HFF-Myc (cell line): ENCODE results near the gene KCNQ4.
A peak's percentile ranks its signal among the peaks of the same experiment; 100 is the strongest.

Experiments
- DNase-seq: peaks from one replicate; pipeline ENCODE4 v3.0.0-alpha.2; 2011; ENCODE audit warnings: low read depth; ENCODE audit errors: extremely low read depth
- H3K4me3 ChIP-seq: replicated peaks from 2 replicates; pipeline ENCODE4 v1.5.1; 2011; ENCODE audit warnings: low read depth, mild to moderate bottlenecking, control low read depth, low read length
- CTCF ChIP-seq: IDR thresholded peaks from 2 replicates; pipeline ENCODE4 v1.5.1; 2012; ENCODE audit warnings: mild to moderate bottlenecking, low read depth, low read length, control low read depth; ENCODE audit errors: missing control alignments

The KCNQ4 gene

GRCh38 chr1:40853113-40853884 lies 69.7 kb downstream of the KCNQ4 start:
- DNase-seq = no peak
- H3K4me3 ChIP-seq = no peak overlapping the region
- TF ChIP-seq CTCF = no peak

DNA sequence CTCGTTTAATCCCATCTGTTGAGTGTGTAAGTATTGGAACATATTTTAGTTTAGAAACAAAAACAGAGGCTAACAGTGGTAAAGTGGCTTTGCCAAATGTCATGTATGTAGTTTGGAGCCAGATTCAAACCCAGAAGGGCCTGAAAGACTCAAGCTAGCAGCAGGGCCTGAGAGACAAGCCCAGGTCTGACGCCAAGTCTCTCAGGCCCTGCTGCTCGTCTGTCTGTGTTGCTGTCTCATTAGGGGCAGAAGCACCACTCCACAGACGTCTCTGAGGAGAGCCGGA lies 70.2 kb downstream of the KCNQ4 start:
- TF ChIP-seq CTCF = no peak
- H3K4me3 ChIP-seq = no peak overlapping the region
- no peak for DNase-seq

DNA sequence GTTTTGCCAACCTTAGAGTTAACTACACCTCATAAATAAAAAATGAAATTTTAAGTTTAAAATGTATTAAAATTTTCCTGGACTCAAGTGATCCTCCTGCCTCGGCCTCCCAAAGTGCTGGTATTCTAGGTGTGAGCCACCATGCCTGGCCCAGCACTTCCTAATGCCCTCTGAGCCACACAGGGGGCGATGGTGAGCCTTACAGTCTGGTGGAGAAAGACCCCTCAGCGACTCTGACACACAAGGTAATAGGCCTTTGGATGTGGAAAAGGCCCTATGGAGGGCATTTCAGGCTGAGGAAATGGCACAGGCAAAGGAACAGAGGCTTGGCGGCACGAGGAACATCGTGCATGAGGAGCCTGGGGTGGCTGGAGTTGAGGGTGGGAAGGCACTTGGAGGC lies 71.9 kb downstream of the KCNQ4 start:
- H3K4me3 ChIP-seq = no peak overlapping the region
- DNase-seq = no peak
- TF ChIP-seq CTCF = peak; percentile 44

DNA sequence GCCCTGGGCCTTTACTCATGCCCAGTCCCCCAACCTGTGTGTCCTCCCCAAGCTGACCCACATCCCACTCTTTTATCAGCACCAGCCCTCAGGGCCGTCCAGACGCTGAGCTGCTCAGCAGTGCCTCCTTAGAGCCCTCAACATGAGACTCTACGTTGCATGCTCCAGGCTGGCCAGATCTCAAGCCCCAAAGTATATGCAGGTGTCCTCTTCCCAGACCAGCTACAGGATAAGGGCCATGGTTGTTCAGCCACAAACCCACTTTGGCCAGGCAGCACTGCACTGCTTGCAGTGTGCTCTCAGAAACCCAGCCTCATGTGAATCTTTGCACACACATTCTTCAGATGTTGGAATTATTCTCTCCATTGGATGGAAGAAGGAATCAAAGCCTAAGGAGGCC lies 72.5 kb downstream of the KCNQ4 start:
- no peak for TF ChIP-seq CTCF
- no peak overlapping the region for H3K4me3 ChIP-seq
- DNase-seq = no peak

DNA sequence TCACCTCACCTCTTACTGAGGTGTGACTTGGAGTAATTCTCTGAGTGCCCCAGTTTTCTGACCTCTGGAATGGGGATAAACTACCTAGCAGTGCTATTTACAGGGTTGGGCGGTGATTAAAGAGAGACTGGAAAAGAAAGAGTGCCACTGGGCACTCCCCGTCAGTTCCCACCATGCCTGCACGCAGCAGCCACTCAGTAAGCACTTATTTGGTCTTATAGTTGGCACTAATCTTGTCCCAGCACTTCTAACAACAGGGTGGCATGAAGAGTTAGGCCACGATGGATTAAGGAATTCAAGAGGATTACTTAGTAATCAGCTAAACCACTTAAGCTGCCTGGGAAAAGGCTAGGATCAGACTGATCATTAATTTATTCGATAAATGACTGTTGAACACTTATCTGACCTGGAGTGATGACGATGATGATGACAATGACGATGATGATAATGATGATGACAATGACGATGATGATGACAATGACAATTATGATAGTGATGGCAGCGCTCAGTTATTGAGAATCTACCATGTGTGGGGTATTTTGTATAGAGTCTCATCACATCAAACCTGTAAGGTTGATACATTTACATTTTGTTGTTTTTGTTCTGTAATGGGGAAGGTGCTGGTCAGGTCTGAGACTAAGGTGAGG lies 73.2 kb downstream of the KCNQ4 start:
- TF ChIP-seq CTCF = no peak
- H3K4me3 ChIP-seq = no peak overlapping the region
- DNase-seq = no peak

- TF ChIP-seq CTCF = no peak
- no peak overlapping the region for H3K4me3 ChIP-seq
- DNase-seq = no peak
These were observed 74.2 kb downstream of the KCNQ4 start for GRCh38 chr1:40857737-40858136.
